Fibroblast of lung (primary cell): ENCODE measurements around the gene MKLN1.

Experiments
- EZH2 ChIP-seq: IDR thresholded peaks from 2 replicates; pipeline ENCODE4 v1.5.1; 2012; ENCODE audit warnings: low read length, control low read depth, mild to moderate bottlenecking; ENCODE audit errors: missing control alignments
- TF ChIP-seq, protein P1 (sequence below), 2 donors: IDR thresholded peaks in 1 of 2; conservative IDR thresholded peaks in 1 of 2; 1 replicate in 1 of 2; 2 replicates in 1 of 2; pipeline ENCODE4 v1.5.1; 2011 to 2012; ENCODE audit warnings: low read length in 2 of 2, control low read depth in 1 of 2, inconsistent platforms in 1 of 2, low read depth in 1 of 2, mild to moderate bottlenecking in 1 of 2

- TF ChIP-seq, protein P1, sequence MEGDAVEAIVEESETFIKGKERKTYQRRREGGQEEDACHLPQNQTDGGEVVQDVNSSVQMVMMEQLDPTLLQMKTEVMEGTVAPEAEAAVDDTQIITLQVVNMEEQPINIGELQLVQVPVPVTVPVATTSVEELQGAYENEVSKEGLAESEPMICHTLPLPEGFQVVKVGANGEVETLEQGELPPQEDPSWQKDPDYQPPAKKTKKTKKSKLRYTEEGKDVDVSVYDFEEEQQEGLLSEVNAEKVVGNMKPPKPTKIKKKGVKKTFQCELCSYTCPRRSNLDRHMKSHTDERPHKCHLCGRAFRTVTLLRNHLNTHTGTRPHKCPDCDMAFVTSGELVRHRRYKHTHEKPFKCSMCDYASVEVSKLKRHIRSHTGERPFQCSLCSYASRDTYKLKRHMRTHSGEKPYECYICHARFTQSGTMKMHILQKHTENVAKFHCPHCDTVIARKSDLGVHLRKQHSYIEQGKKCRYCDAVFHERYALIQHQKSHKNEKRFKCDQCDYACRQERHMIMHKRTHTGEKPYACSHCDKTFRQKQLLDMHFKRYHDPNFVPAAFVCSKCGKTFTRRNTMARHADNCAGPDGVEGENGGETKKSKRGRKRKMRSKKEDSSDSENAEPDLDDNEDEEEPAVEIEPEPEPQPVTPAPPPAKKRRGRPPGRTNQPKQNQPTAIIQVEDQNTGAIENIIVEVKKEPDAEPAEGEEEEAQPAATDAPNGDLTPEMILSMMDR (conservative IDR thresholded peaks at IDR 0.05 in 1 of 2, IDR thresholded peaks at IDR 0.05 in 1 of 2; ENCODE audit: low read depth in 1 of 2, low read length in 2 of 2) = no peak
- no peak for TF ChIP-seq EZH2
Measured at GRCh38 chr7:131299074-131299473, 28.6 kb upstream of the MKLN1 start.
